HCEC 1CT (cell line): Measurements from ENCODE around the gene ZSCAN22.
"Not testable (repeated sequence)": the region's sequence is repeated elsewhere in the genome, so short reads cannot be mapped to it uniquely, and the experiment has no call there.

Source experiments
- DNase-seq: peaks from one replicate; pipeline ENCODE4 v3.0.0-alpha.2; 2017

The ZSCAN22 gene

DNA sequence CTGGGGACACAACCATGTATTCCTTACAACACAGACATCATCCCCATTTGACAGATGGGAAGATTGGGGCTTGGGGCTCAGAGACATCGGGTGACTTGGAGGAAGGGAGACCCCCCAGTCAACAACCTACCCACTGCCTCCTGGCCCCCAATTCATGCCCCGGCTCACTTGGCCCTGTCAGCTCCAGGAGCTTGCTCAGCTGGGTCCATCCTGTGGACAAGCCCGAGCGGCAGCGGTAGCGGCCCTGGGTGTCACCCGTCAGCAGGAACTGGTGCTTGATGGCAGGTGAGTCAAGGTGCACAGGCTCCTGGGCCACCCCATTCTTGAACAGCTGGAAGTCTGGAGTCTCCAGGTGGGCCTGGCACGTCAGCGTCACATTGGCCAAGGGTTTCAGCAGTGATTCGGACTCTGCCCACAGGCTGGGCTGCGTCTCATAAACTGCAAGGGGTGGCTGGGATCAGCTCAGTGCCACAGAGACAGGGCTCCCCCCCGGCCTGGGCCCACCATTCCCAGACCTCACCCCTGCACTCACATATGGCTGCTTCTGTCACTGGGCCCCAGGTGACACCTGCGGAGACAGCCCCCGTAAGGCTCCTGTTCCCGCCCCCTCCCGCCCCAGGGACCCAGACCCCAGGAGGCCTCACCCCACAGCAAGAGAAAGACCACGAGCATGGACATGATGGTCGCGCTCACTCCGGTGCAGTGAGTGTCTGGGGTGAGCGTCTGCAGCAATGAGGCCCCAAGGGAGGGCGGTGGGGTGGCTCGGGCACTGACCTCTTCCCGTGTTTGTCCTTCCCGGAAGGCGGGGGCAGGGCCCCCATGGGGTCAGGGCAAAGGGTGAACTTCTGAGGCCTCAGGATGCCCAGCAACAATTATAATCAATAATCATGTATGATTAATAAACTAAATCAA, 26.2 kb downstream of the ZSCAN22 start, which contains the start of gene A1BG:
Gene A1BG (minus strand): TSS at position 733 of the 912 bp plus-strand sequence. CDS start 55 bp downstream, at position 678.
- DNase-seq, result no peak

GRCh38 chr19:58353717-58354477, 27.1 kb downstream of the ZSCAN22 start:
- no peak for DNase-seq

- DNase-seq, result no peak
Observed at GRCh38 chr19:58354478-58355030, 27.8 kb downstream of the ZSCAN22 start.

DNA sequence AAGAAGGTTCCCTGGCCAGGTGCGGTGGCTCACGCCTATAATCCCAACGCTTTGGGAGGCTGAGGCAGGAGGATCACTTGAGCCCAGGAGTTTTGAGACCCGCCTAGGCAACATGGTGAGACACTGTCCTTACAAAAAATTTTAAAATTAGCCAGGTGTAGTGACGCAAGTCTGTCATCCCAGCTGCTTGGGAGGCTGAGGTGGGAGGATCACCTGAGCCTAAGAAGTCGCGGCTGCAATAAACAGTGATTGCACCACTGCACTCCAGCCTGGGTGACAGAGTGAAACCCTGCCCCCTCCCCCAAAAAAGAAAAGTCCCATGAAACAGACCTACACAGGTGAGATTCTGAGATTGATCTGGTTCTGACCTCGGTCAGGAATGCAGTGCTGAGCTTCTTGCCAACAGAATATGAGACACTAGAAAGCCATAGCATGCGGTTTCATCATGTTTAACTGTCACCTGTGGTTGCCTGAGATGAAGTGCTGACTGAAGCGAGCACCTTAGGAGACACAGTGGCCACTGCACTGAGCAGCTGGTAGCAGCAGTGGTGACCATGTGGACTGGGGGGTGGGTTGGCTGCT, 28.5 kb downstream of the ZSCAN22 start:
- DNase-seq, result no peak

- DNase-seq, result no peak
Observed at GRCh38 chr19:58355908-58356765, 29.3 kb downstream of the ZSCAN22 start.

GRCh38 chr19:58356766-58357480, 30.1 kb downstream of the ZSCAN22 start:
- no peak for DNase-seq

- no peak for DNase-seq
Observed at GRCh38 chr19:58357481-58358145, 30.8 kb downstream of the ZSCAN22 start.

DNA sequence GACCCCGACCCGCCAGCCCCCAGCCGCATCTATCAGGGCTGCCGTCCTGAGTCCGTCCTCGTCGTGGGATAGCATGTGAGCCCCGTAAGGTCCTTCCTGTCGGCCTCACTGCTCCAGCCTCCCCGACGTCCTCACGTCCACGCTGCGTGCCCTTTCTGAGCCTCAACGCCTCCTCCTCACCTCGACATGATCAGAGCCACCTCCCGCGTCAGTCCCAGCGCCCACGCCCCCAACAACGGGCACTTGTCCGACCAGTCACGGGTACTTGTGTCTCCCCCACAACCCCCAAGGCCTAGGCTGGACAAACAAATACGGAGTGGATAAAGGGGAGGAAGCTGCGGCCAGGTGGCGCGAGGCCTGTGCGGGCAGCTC, 35.1 kb downstream of the ZSCAN22 start:
- DNase-seq, result peak; percentile 37

DNA sequence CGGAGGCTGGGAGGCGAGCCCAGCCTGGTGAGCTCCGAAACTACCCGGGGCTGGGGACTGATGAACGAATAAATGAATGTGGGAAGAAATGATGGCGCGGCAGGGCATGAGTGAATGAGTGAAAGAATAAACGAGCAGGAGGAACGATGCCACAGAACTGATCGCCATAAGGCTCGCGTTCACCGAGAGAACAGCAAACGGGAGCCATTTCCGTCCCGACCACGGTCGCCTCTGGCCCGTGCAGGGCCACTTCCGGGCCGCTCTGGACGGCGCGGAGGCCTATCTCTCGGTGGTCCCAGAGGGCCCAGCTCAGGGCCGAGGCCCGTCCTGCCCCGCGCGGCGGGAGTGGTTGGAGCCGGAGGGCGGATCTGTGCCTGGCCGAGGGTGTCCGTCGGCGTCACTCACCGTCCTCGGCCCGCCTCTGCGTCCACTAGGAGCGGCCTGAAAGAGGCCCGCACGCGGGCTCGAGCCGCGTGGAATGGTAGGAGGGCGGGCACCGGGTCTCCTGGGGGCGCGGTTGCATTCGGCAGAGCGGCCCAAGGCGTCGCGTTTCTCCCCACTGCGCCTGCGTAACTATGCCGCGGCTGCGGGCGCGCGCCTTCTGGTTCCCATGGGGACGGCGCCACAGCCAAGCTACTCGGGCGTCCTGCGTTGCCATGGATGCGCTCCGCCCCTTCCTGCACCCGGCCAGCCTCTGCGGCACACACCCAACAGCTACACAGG, 35.6 kb downstream of the ZSCAN22 start, which contains the start of gene ZNF497:
Gene ZNF497 (minus strand): TSS at position 480 of the 723 bp plus-strand sequence. CDS start 5,116 bp downstream, outside the sequence.
- peak; percentile 94 for DNase-seq

- DNase-seq, result no peak
Observed at GRCh38 chr19:58364146-58364545, 37.4 kb downstream of the ZSCAN22 start.

GRCh38 chr19:58366585-58367430, 40.0 kb downstream of the ZSCAN22 start:
- no peak for DNase-seq

GRCh38 chr19:58367698-58368454, 41.1 kb downstream of the ZSCAN22 start:
- DNase-seq, result no peak

GRCh38 chr19:58368561-58369360, 42.0 kb downstream of the ZSCAN22 start:
- no peak for DNase-seq

DNA sequence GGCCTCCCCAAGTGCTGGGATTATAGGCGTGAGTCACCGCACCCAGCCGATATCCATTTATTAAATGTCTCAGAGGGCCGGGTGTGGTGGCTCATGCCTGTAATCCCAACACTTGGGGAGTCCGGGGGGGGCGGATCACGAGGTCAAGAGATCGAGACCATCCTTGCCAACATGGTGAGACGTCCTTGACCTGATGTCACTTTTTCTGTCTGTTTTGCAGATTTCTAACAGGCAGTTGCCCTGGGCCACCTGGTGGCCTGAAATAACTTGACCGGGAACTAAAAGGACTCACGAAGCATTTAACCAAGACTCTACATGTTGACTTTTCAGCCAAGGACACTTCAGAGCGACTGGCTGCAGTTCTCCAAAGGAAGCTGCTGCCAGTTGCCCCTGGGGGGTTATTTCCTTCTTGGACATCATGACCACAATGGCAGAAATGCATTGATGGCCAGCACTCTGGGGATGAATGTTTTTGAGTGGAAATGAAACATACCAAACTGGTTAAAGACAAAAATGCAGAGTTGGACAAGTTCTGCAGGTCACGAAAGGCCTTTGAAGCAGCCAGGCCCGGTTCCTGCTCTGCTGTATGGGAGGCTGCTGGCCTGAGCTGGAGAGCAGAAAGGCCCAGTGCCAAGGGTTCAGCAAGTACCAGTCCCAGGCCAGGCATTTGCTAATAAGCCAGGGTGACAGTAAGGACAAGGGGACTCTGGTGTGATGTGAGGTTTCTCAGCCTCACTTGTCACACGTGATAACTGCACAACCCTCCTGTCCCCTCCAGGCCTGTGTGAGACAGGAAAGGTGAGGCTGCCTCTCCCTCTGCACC, 45.7 kb downstream of the ZSCAN22 start:
- no peak for DNase-seq

DNA sequence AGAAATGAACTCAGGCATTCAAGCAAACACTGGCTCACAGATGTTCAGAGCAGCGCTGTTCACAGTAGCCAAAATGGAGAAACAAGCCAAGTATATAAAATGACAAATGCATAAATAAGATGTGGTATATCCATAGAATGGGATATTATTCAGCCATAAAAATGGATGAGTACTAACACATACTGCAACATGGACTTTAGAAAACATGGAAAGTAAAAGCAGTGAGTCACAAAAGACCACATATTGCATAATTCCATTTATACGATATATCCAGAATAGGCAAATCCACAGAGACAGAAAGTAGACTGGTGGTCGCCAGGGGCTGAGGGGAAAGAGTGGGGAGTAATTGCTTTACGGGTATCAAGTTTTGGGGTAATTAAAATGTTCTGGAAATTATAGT, 47.4 kb downstream of the ZSCAN22 start:
- DNase-seq, result peak; percentile 27

DNA sequence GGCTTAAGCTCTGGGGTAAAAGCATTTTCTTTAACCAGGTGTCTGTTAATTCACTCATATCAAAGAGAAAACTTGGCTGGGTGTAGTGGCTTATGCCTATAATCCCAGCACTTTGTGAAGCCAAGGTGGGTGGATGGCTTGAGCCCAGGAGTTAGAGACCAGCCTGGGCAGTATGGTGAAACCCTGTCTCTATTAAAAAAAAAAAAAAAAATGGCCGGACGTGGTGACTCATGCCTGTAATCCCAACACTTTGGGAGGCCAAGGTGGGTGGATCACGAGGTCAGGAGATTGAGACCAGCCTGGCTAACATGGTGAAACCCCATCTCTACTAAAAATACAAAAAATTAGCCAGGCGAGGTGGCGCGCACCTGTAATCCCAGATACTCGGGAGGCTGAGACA, 49.9 kb downstream of the ZSCAN22 start:
- DNase-seq, result not testable (repeated sequence)
